Fibroblast of skin of back (primary cell): ENCODE measurements around the gene EFCAB7.
"Not testable (repeated sequence)": the region's sequence is repeated elsewhere in the genome, so short reads cannot be mapped to it uniquely, and the experiment has no call there.

Source experiments
- DNase-seq: peaks from one replicate; pipeline ENCODE4 v3.0.0-alpha.2; 2013

Gene EFCAB7

DNA sequence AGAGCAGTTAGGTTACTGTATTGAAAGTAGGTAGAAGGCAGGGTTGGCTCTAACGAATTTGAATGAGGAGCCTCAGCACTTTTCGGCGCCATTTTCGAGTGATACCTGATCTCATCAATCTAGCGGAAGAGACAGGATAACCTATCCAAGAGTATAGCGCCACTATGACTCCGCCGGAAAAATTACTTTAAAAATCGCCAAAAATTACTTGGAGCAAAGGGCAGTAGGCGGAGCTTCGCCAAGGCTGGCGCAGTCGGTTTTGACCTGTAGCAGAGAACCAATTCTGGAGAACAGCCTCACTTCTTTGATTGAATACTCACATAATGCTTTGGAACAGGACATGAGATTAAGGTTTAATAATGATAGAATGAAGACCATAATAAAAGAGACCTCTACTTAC is 25.6 kb downstream of the EFCAB7 start:
- DNase-seq = no peak

DNA sequence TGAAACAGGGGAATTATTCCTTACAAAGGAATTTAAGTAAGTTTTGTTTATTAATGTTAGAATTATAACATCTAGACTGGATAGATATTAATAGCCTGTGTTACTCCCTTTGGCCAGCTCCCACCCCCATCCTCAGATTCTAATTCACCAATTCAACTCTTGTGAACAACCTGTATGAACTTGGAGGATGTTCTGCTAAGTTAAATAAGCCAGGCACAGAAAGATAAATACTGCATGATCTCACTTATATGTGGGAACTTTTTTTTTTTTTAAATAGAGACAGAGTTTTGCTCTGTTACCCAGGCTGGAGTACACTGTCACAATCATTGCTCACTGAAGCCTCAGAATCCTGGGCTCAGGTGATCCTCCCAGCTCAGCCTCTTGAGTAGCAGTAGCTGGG is 32.2 kb downstream of the EFCAB7 start:
- DNase-seq = no peak

DNA sequence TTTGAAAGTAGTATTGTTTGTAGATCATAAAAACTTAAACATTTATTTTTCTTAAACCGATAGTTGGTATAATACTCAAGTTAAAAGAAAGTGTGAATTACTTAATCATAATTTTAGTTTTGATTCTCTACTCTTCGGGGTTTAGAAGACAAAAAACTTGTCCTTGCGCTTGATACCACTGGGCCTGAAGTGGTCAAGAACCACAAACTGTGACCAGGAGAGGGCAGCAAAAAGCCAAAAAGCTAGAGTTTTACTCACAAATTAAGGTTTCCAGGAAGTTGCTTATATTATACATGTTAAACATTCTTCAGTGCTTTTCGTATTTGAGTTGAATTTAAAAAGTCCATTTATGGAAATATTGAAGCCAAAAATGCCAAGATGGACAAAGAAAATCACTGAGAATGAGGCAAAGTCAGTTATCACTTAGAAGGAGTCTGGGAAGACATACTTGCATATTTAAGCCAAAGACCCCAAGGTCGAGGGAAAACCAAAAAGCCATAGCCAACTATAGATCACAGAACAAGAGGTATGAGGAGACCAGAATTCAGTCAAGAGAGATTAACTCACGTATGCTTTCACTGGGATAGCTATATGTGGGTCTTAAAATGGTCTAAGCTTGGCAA is 34.2 kb downstream of the EFCAB7 start:
- DNase-seq = peak; percentile 53

DNA sequence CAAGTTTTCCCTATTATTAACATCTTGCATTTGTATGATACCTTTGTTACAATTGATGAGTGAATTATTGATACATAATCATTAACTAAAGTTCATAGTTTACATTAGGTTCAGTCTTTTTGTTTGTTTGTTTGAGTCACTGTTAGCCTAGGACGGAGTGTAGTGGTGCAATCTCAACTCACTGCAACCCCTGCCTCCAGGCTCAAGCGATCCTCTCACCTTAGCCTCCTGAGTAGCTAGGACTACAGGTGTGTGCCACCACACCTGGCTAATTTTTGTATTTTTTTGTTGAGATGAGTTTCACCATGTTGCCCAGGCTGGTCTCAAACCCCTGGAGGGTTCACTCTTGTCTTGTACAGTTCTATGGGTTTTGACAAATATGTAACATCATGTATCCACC is 36.0 kb downstream of the EFCAB7 start:
- DNase-seq = no peak

DNA sequence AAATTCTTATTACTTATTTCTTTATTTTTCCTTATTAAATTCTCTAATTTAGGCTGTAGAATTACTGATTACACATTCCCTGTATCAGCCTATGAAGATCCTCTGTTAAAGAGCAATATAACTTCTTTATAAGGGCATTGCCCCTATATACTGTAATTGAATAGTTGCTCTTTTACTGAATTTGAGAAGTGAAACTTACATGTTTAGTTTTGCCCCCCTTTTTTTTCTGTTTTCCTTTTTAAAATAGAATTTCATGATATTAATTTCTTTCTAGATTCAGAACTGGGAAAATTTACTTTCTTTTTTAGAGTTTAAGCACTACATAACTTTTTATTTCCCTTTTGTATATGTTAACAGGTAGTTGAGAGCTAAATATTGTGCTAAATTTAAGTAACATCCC is 40.4 kb downstream of the EFCAB7 start:
- DNase-seq = no peak

DNA sequence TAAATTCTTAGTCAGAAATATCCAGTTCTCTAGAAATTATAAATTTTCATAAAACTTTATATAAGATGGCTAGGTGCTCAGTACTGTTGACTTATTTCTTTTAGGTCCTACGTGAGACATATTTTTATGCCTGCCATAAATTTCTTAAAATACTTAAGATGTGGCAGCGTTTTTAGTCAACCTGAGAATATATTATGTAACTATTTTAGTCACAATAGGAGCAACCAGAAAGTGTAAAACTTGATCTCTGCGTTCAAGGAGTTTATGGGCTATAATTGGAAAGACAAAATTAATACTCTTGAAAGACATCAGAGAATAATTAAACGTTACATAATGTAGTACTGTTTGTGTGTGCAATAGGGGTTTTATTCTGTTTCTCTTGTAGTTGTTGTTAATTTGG is 45.7 kb downstream of the EFCAB7 start:
- DNase-seq = no peak

DNA sequence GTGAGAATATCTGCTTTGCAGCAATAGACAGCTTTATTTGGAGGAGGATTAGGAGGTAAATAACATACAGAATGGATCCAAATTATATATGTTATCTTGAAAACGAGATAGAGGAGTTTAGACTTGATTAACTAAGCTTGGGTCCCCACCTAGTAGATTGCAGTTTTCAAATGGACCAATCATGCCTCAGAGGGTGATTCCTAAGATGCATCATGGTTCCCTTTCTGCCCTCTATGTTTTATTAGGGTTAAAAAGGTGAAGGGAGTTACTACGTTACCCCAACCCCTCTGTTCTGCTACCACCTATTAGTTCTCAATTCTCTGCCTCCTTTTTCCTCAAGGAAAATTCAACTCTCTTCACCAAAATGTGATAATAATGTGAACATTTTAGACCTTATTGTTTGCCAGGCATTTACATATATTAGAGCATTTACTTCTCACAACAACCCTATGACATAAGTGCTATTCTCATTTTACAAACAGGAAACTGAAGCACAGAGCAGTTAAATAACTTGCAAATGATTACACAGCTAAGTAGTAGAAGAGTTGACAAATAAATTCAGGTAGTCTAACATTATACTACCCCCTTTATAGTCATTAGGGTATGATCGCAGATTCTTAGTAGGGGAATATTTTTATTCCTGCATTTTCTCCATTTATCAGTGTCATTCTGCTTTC is 46.5 kb downstream of the EFCAB7 start:
- no peak for DNase-seq

DNA sequence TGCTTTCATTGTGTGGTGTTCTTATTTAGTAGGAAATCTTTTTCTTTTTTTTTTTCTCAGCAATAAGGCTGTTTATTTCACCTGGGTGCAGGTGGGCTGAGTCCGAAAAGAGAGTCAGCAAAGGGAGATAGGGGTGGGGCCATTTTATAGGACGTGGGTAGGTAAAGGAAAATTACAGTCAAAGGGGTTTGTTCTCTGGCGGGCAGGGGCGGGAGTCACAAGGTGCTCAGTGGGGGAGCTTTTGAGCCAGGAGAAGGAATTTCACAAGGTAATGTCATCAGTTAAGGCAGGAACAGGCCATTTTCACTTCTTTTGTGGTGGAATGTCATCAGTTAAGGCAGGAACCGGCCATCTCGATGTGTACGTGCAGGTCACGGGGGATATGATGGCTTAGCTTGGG is 49.4 kb downstream of the EFCAB7 start:
- not testable (repeated sequence) for DNase-seq

DNA sequence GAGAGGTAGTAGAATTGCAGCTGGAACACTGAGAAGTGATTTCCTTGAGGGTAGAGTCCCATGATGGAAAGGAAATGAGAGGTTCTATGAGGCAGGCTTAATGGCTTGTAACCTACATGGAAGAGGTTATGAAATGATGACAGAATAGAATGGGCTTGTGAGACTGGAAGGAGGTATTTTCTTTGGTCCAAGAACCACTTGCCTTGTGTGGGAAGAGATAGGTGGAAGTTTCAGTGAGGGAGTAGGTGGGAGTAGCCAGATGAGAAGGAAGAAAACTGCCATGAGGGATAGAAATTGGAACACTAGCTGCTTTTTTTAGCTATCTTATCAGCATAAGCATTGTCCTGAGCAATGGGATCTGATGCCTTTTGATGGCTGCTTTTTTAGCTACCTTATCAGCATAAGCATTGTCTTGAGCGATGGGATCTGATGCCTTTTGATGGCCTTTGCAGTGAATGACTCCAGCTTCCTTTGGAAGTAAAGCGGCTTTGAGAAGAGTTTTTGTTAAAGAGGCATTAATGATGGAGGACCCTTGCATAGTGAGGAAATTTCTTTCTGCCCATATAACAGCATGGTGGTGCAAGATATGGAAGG is 51.0 kb downstream of the EFCAB7 start:
- DNase-seq = not testable (repeated sequence)

DNA sequence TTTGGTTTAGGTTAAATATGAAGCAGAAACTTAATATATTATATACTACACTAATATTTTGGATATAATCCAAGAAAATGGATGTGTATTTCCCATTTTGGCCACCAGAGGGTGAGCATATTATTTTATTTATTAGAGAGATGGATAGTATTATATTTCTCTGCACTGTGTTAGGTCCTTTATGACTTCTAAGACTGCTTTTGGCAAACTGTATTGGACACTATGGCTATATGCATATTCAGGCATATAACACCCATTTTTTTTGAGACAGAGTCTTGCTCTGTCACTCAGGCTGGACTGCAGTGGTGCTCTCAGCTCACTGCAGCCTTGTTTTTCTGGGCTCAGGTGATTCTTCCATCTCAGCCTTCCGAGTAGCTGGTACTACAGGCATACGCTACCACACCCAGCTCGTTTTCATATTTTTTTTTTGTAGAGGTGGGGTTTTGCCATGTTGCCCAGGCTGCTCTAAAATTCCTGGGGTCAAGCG is 52.1 kb downstream of the EFCAB7 start:
- peak; percentile 46 for DNase-seq

DNA sequence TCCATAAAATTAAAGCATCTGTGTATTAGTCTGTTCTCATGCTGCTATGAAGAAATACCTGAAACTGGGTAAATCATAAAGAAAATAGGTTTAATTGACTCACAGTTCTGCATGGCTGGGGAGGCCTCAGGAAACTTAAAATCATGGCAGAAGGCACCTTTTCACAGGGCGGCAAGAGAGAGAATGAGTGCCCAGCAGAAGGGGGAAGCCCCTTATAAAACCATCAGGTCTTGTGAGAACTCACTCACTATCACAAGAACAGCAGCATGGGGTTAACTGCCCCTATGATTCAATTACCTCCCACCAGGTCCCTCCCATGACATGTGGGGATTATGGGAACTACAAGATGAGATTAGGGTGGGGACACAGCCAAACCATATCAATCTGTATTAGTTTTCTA is 63.0 kb downstream of the EFCAB7 start:
- DNase-seq = not testable (repeated sequence)

DNA sequence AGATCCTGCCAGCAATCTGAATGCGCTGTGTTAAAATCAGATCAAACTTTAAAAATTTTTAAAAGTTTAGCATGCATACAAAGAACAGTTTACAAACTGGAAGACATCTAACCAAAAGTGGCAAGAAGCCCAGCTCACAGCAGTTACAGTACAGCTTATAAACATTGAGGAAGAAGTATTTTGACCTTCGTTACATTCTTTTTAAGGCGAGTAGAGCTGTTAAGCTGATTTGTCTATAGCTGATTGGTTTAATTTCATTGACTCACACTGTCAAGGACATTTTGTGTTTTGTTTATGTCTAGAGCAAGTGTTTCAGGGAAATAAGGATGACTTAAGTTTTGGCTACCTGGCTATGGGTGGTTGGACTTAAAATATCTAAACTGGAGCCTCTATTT is 66.8 kb downstream of the EFCAB7 start:
- DNase-seq = no peak

DNA sequence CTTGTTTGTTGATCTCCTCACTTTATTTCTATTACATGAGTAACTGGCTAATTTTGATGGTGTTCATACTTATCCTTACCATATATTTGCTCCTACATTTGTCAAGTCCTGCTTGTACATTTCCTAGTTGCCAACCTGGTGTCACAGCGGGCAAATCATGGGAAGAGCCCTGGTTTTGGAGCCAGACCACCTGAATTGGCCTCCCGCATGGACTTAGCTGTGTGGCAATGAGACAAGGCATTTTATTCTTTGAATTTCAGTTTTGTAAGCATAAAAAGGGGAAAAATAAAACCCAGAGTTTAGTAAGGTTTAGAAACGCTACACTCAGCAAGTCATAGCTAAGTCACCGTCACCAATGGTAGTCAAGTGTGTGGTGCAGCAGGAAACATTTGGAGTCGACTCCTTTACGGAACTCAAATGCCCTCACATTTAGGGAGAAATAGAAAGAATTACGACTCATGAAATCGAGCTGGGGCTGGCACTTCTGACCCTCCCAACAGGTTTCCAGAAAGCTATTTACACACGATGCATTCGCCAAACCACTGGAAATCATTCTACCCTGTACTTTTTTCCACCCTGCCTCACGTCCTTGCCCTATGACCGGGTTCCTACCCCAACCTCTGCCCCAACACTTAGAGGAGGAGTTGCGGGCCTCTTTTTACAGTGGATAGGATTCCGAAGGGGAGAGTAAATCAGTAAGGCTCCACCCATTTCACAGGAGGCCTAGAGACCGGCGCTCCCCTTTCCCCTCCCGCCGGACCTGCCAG is 69.4 kb downstream of the EFCAB7 start:
- DNase-seq = no peak

DNA sequence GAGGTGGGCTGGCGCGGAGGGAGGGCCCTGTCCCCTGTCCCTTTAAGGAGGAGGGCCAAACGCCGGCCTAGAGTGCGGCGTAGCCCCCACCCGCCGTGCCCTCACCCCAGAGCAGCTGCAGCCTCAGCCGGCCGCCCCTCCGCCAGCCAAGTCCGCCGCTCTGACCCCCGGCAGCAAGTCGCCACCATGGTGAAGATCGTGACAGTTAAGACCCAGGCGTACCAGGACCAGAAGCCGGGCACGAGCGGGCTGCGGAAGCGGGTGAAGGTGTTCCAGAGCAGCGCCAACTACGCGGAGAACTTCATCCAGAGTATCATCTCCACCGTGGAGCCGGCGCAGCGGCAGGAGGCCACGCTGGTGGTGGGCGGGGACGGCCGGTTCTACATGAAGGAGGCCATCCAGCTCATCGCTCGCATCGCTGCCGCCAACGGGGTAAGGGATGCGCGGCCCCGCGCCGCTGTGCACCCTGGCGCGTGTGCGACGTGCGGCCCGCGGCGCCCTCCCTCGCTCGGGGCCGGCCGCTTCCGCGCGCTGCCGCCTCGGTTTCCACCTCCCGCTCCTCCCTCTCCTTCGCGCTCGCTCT is 70.1 kb downstream of the EFCAB7 start, which contains the start of gene PGM1:
TSS of gene PGM1 (plus strand) at position 109 of the 583 bp plus-strand sequence. CDS start at position 187, 78 bp downstream.
- peak; percentile 87 for DNase-seq

DNA sequence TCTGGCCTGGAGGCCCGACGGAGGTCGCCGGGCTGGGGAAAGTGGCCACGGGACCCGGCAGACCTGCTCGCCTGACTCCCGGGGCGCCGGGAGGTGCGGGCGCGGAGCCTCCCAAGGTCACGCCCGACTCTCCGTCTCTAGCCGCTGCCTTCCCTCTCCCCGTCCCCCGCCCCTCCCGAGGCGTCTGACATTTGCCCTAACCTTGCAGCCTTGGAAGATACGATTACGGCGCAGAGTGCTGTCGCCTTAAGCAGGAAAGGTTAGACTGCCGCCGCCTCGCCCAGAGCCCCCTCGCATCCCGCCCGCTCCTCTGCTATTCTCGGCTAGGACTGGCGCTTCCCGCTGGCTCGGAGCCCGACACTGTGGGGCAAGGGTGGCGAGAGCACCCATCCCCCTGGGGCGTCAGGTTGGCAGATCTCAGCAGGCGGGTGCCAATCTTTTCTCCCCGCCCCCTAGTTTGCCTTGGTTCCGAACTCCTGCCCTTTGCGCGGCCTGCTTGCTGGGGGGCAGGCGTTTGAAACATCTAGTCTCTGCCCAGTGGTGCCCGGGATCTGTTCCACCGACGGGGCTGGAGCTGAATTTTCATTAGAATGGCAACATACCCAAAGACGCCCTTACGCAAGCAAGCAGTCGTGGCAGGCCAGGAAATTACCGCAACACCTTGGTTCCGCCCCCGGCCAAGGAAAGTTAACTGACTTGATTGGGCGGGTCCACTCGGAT is 70.7 kb downstream of the EFCAB7 start:
- peak; percentile 56 for DNase-seq

DNA sequence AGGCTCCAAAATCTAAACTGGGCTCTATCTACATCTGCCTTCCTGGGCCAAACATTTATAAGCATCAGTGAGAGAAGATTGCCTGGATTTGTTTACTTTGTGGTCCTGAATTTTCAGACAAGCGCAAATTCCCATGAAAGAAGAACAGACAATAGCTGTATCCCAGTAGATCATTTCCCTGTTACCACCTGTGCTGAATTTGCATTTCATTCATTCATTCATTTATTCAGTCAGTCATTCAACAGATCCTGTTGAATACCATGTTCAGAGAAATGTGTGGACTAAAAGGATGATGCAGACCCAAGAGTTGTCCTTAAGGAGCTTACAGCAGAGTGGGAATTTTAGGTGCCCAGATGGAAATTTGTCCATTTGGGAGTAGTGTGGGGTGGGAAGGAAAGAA is 72.1 kb downstream of the EFCAB7 start:
- no peak for DNase-seq

DNA sequence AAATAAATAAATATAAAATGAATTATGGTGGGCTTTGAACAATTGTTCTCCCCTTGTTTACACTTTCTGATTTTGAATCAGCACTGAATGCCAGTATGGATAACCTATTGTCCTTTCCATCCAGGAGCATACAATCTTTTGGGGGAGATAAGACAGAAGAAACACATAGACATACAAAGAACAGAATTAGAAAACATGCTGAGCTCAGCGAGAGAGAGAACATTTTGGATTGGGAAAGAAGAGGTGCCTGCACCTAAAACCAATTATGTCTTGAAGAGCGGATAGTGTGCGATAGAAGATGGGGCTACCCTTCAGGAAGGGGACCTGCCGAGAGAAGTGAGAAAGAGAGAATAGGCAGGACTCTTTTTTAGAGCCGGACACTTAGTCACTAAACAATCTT is 76.5 kb downstream of the EFCAB7 start:
- no peak for DNase-seq

DNA sequence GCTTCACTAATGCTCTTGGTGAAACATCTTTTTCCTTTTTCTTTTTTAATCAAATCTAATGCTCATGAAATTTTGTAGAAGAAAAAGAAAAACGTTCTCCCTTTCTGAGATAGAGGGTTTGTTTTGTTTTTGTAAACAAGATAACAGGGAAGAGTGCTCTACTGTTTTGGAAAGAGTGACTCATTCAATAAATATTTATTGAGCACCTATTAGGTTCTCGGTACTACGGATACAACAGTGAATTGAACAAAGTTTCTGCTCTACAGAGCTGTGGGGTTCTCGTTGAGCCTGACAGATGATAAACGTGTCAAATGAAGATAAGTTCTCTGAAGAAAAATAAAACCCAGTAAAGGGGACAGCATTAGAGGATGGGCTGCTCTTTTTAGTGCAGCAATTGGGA is 76.9 kb downstream of the EFCAB7 start:
- DNase-seq = no peak

DNA sequence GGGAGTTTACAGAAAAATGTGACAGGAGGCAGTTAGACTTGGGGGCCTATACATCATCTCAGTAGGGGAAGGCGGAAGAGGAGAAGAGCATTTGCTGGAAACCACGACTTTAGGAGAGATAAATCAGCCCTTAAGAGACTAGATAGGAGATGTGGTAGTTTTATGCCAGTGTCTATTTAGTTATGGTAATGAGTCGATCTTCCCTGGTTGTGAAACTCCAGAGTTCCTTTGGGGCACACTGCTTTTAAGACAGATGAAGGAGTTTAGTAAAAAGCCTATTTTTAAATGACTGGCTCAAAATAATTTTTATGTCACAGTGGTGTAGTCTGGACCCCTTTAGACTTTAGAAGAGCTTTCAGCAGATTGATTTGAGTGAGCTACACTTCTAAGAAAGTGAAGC is 77.7 kb downstream of the EFCAB7 start:
- no peak for DNase-seq

DNA sequence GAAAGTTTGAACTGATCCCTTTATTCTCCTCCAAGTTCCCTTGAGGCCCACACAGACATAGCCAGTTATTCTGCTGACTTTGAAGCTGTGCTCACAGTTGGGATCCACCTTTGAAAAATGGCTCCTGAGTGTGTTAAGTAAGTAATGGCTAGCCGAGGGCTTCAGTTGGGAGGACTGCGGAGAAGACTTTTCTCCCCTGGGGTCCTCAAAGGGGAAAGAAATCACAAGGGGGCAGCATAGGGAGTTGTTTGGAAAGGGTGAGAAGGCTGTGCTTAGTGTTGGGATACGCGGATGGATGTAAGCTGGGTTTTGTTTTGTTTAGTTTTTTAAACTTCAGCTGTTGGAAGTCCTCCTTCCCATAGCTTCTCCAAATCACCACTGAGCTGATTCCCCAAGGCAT is 78.1 kb downstream of the EFCAB7 start:
- no peak for DNase-seq

DNA sequence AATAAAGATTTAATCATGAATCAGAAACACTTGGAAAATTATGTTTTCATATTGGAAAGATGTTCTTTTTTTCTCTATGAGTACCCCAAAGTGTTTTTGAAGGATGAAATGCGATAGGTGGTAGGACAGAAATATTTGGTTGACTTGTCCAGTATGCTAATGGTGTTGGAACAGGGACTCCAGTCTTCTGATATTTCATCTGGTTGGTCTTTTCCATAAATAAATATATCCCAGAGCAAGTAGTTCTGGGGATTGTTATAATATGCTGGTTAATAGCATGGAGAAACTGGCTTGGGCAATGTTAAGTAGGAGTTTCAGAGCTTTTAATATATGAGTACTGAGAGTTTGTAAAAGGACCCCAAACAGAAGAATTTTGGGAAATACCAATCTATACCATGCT is 78.6 kb downstream of the EFCAB7 start:
- no peak for DNase-seq

DNA sequence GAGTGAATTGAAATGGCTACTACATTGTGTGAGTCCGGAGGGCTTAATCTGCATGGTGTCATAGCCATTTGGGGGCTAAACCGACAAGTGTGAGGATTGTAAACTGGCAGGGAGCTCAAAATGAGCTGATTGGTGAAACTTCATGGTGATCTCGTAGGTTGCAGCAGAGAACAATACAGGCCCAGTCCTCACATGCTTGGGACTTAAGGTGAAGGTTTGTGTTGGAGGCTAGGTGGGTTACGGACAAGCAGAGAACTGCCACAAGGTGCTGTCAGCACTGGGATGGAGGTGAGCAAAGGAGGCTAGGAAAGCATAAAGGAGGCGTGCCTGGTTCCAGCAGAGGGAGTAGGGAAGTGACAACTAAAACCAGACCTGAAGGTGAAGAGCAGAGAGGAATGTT is 79.3 kb downstream of the EFCAB7 start:
- DNase-seq = no peak
